ENCODE data around the gene HNRNPA2B1.
"Not testable (repeated sequence)": the region's sequence is repeated elsewhere in the genome, so short reads cannot be mapped to it uniquely, and the experiment has no call there.

HNRNPA2B1 gene

GRCh38 chr7:26197153-26198115 is 3.1 kb downstream of the HNRNPA2B1 start:
- no peak for DNase-seq

- no peak for DNase-seq
Measured at GRCh38 chr7:26195867-26196657, 4.5 kb downstream of the HNRNPA2B1 start.

- DNase-seq = no peak
Measured at GRCh38 chr7:26195182-26195581, 5.4 kb downstream of the HNRNPA2B1 start.

- DNase-seq = not testable (repeated sequence)
Measured at GRCh38 chr7:26194764-26195163, 5.8 kb downstream of the HNRNPA2B1 start.

GRCh38 chr7:26193432-26194207 is 6.9 kb downstream of the HNRNPA2B1 start:
- DNase-seq = no peak

GRCh38 chr7:26192485-26193087 is 8.0 kb downstream of the HNRNPA2B1 start:
- no peak for DNase-seq

GRCh38 chr7:26191974-26192479 is 8.5 kb downstream of the HNRNPA2B1 start:
- no peak for DNase-seq

- no peak for DNase-seq
Measured at GRCh38 chr7:26191233-26191973, 9.1 kb downstream of the HNRNPA2B1 start.

GRCh38 chr7:26190417-26190869 is 10.1 kb downstream of the HNRNPA2B1 start:
- no peak for DNase-seq

- no peak for DNase-seq
Measured at GRCh38 chr7:26189697-26190096, 10.8 kb downstream of the HNRNPA2B1 start.

- DNase-seq = no peak
Measured at GRCh38 chr7:26188957-26189541, 11.5 kb downstream of the HNRNPA2B1 start.

- no peak for DNase-seq
Measured at GRCh38 chr7:26188206-26188956, 12.2 kb downstream of the HNRNPA2B1 start.

- DNase-seq = no peak
Measured at GRCh38 chr7:26187380-26188205, 13.0 kb downstream of the HNRNPA2B1 start.

- no peak for DNase-seq
Measured at GRCh38 chr7:26186364-26187311, 13.9 kb downstream of the HNRNPA2B1 start.

- DNase-seq = no peak
Measured at GRCh38 chr7:26185844-26186180, 14.7 kb downstream of the HNRNPA2B1 start.

GRCh38 chr7:26185131-26185843 is 15.3 kb downstream of the HNRNPA2B1 start:
- DNase-seq = no peak

GRCh38 chr7:26184281-26185101 is 16.1 kb downstream of the HNRNPA2B1 start:
- not testable (repeated sequence) for DNase-seq
